Smooth muscle cell (in vitro differentiated cells): ENCODE data around the gene CHCHD6. TPM values are rescaled to one million over a fixed set of nuclear protein-coding genes. Genes with fewer than 3 reads are reported as not detected.

Experiments
- DNase-seq: peaks from one replicate; lab custom pipeline; 2025; ENCODE audit not compliant: unreplicated experiment; lab: John Stamatoyannopoulos, UW
- H2AFZ ChIP-seq: fragments of 200-600 bp; sonication (generic); 2 replicates; pipeline ENCODE4 v1.6.0; 2016; ENCODE audit warnings: antibody characterized with exemption, low read depth, mild to moderate bottlenecking
- H3F3A ChIP-seq: fragments of 200-600 bp; sonication (generic); 2 replicates; pipeline ENCODE4 v1.6.0; 2017; ENCODE audit warnings: antibody characterized with exemption, low read depth
- H3K27ac ChIP-seq: fragments of 200-600 bp; sonication (generic); 2 replicates; pipeline ENCODE4 v1.5.1; 2016; ENCODE audit warnings: low read depth, mild to moderate bottlenecking
- H3K27me3 ChIP-seq: fragments of 200-600 bp; sonication (generic); 2 replicates; pipeline ENCODE4 v1.6.1; 2016; ENCODE audit warnings: low read depth, mild to moderate bottlenecking
- H3K36me3 ChIP-seq: fragments of 200-600 bp; sonication (generic); 2 replicates; pipeline ENCODE4 v1.5.1; 2016; ENCODE audit warnings: low read depth
- H3K4me1 ChIP-seq: fragments of 200-600 bp; sonication (generic); 2 replicates; pipeline ENCODE4 v1.5.1; 2016; ENCODE audit warnings: low read depth
- H3K4me2 ChIP-seq: fragments of 200-600 bp; sonication (generic); 2 replicates; pipeline ENCODE4 v1.6.0; 2016; ENCODE audit warnings: mild to moderate bottlenecking
- H3K4me3 ChIP-seq: fragments of 200-600 bp; sonication (generic); 2 replicates; pipeline ENCODE4 v1.5.1; 2016; ENCODE audit warnings: mild to moderate bottlenecking
- H3K79me2 ChIP-seq: fragments of 200-600 bp; sonication (generic); 2 replicates; pipeline ENCODE4 v1.6.0; 2016; ENCODE audit warnings: low read depth, mild to moderate bottlenecking
- H3K9ac ChIP-seq: fragments of 200-600 bp; sonication (generic); 2 replicates; pipeline ENCODE4 v1.6.0; 2016; ENCODE audit warnings: low read depth
- H3K9me3 ChIP-seq: fragments of 200-600 bp; sonication (generic); replicated peaks from 2 replicates; pipeline ENCODE4 v1.5.1; 2016; ENCODE audit warnings: low read depth
- H4K20me1 ChIP-seq: fragments of 200-600 bp; sonication (generic); 2 replicates; pipeline ENCODE4 v1.6.0; 2016; ENCODE audit warnings: low read depth
- CTCF ChIP-seq: fragments of 200-600 bp; sonication (generic); IDR thresholded peaks from 2 replicates; pipeline ENCODE4 v1.5.1; 2017; ENCODE audit warnings: borderline replicate concordance, mild to moderate bottlenecking, antibody characterized with exemption; ENCODE audit not compliant: insufficient read depth, poor library complexity, severe bottlenecking
- WGBS: methylation state at CpG from one replicate; pipeline ENCODE4 v1.1.7; 2016; ENCODE audit warnings: low lambda C conversion rate; 5-methylcytosine and 5-hydroxymethylcytosine counted together
- polyA plus RNA-seq: library from polyadenylated mRNA; unstranded; fragments of >200 nt; fragmentation: Nextera tagmentation; extraction: Ambion mirVana; gene quantifications from 2 replicates; pipeline ENCODE4 v1.2.1, GENCODE V29; 2016
- total RNA-seq: library from RNA; depleted of rRNA; stranded (reverse); fragments of >200 nt; gene quantifications from 2 replicates; pipeline ENCODE4 v1.2.3, GENCODE V29; 2014

The CHCHD6 gene
- total and polyA plus RNA-seq, 2 experiments from 2014 or later, result 6.7 to 27.2 TPM

- Histone ChIP-seq H3K4me2 (no peak overlapping the region), H3K9ac (no peak overlapping the region), H3K79me2 (no peaks in the 10 kb centered on the region), H4K20me1 (no peaks in the 10 kb centered on the region), H3K4me1 (no peaks in the 10 kb centered on the region), H2AFZ (no peak overlapping the region), H3F3A (no peaks in the 10 kb centered on the region), H3K4me3 (no peak overlapping the region), H3K36me3 (no peaks in the 10 kb centered on the region), H3K9me3 (no peaks in the 10 kb centered on the region), H3K27ac (no peak overlapping the region), H3K27me3 (no peaks in the 10 kb centered on the region)
- no peak for DNase-seq
- TF ChIP-seq CTCF, result no peak
Observed at GRCh38 chr3:126770096-126770495, 66.1 kb downstream of the CHCHD6 start.

- H3K9ac ChIP-seq, result no peak overlapping the region
- H3K27ac ChIP-seq, result no peak overlapping the region
- H3K4me2 ChIP-seq, result no peak overlapping the region
- H3K4me3 ChIP-seq, result no peak overlapping the region
- DNase-seq, result no peak
- H3K9me3 ChIP-seq, result no peaks in the 10 kb centered on the region
- no peaks in the 10 kb centered on the region for H3K36me3 ChIP-seq
- no peaks in the 10 kb centered on the region for H3F3A ChIP-seq
- no peaks in the 10 kb centered on the region for H3K4me1 ChIP-seq
- TF ChIP-seq CTCF, result no peak
- no peaks in the 10 kb centered on the region for H4K20me1 ChIP-seq
- no peaks in the 10 kb centered on the region for H3K27me3 ChIP-seq
- no peak overlapping the region for H2AFZ ChIP-seq
- WGBS, result 73% methylated on average over 5 of the region's 5 CpGs
- no peaks in the 10 kb centered on the region for H3K79me2 ChIP-seq
Observed at GRCh38 chr3:126773167-126773566, 69.1 kb downstream of the CHCHD6 start.

DNA sequence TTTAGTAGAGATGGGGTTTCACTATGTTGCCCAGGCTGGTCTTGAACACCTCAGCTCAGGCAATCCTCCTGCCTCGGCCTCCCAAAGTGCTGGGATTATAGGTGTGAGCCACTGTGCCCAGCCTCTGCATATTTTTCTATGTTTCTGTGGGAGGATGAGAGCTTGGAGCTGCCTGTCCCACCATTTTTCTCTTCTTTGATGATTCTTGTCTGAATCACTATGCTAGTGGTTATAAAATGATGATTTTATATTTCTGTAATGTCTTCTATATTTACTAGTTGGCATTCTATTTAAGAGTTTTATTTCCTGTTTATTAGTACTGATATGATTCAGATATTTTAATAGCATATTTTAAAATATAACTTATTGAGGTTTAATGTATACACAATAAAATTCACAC lies 69.7 kb downstream of the CHCHD6 start:
- H3K27ac ChIP-seq, result no peak overlapping the region

More for the DNA sequence above, 69.7 kb downstream of the CHCHD6 start:
- 92% methylated on average over 1 of the region's 1 CpG for WGBS
- DNase-seq, result no peak
- H3K9me3 ChIP-seq, result no peaks in the 10 kb centered on the region
- no peaks in the 10 kb centered on the region for H3K27me3 ChIP-seq
- H3K36me3 ChIP-seq, result no peaks in the 10 kb centered on the region
- no peak overlapping the region for H2AFZ ChIP-seq
- H3K4me1 ChIP-seq, result no peaks in the 10 kb centered on the region
- H3K9ac ChIP-seq, result no peak overlapping the region
- H3K4me2 ChIP-seq, result no peak overlapping the region
- no peaks in the 10 kb centered on the region for H3K79me2 ChIP-seq
- no peak overlapping the region for H3K4me3 ChIP-seq
- H4K20me1 ChIP-seq, result no peaks in the 10 kb centered on the region
- TF ChIP-seq CTCF, result no peak
- H3F3A ChIP-seq, result no peaks in the 10 kb centered on the region
